GM10248 (cell line): ENCODE data around the gene FRMD6.
"Not testable (repeated sequence)": the region's sequence is repeated elsewhere in the genome, so short reads cannot be mapped to it uniquely, and the experiment has no call there.

Source experiments
- CTCF ChIA-PET: fragments of 300-600 bp; sonication (Branson Sonifier 250); formaldehyde crosslinking; extraction: SDS; loops from one replicate; lab custom pipeline; 2021; ENCODE audit warnings: antibody characterized with exemption; lab: Yijun Ruan, JAX
- POLR2A ChIA-PET: fragments of 350-650 bp; sonication (Branson Sonifier 250); formaldehyde crosslinking; extraction: SDS; loops from one replicate; lab custom pipeline; 2020; ENCODE audit warnings: antibody characterized with exemption; lab: Yijun Ruan, JAX
- DNase-seq: peaks from one replicate; pipeline ENCODE4 v3.0.0; 2012; ENCODE audit errors: extremely low spot score
- TF ChIP-seq, protein P1 (sequence below): IDR thresholded peaks from 2 replicates; pipeline ENCODE4 v1.5.1; 2012; ENCODE audit warnings: mild to moderate bottlenecking, low read depth; ENCODE audit errors: extremely low read depth, missing control alignments, control extremely low read depth

FRMD6 gene

DNA sequence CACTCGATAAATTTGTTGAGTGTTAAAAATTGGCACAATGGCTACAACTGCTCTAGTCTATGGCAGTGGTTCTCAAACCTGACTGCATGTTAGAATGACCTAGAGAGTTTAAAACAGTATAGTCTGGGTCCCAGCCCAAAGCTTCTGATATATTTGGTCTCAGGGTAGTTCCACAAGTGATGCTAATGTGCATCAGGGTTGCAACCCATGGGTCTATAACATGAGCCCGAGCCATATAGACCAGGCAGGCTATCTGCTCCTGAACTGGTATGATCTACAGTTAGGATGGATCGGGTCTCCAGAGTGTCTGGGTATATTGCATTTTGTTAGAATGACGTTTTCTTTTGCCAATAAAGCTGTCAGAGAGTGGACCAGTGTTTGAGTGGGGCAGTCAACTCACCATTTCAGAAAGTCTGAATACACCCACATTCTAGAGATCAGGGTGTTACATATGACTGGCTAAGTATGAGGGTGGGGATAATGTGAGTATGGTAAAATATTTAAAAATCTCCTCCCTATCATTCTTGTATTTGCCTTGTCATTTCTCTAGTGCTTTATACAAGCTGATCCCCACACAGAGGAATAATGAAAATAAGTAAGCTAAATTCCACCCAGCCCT, 80.9 kb downstream of the FRMD6 start:
- no peak for DNase-seq
- ChIA-PET POLR2A (no interaction called here), CTCF (interaction anchor here (1.3 to 1.5 kb wide), 2 partner anchors 9 to 47 kb away, joined by 3 to 6 read pairs; no protein-coding TSS in a partner anchor)
- TF ChIP-seq, protein P1, sequence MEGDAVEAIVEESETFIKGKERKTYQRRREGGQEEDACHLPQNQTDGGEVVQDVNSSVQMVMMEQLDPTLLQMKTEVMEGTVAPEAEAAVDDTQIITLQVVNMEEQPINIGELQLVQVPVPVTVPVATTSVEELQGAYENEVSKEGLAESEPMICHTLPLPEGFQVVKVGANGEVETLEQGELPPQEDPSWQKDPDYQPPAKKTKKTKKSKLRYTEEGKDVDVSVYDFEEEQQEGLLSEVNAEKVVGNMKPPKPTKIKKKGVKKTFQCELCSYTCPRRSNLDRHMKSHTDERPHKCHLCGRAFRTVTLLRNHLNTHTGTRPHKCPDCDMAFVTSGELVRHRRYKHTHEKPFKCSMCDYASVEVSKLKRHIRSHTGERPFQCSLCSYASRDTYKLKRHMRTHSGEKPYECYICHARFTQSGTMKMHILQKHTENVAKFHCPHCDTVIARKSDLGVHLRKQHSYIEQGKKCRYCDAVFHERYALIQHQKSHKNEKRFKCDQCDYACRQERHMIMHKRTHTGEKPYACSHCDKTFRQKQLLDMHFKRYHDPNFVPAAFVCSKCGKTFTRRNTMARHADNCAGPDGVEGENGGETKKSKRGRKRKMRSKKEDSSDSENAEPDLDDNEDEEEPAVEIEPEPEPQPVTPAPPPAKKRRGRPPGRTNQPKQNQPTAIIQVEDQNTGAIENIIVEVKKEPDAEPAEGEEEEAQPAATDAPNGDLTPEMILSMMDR = no peak

DNA sequence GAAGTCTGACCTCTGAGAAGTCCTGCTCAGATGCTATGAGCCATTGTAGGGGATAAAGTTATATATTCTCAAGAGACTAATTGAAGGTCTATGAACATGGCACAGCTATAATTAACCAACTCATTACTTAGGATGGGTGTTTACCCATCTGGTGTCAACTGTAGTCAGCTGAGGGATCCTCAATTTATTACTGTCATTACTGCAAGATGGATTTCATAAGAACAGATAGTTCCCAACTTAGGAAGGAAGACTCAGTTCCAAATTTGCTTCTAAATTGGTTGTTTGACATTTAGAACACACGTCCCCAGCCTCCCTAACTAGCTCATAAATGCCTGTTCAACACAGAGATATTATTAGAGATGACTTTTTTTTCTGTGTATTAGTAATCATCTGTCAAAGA, 81.4 kb downstream of the FRMD6 start:
- TF ChIP-seq, protein P1 = no peak
- CTCF ChIA-PET = interaction anchor here (1.3 to 1.5 kb wide), 2 partner anchors 10 to 46 kb away, joined by 3 to 6 read pairs; no protein-coding TSS in a partner anchor
- POLR2A ChIA-PET = no interaction called here

DNA sequence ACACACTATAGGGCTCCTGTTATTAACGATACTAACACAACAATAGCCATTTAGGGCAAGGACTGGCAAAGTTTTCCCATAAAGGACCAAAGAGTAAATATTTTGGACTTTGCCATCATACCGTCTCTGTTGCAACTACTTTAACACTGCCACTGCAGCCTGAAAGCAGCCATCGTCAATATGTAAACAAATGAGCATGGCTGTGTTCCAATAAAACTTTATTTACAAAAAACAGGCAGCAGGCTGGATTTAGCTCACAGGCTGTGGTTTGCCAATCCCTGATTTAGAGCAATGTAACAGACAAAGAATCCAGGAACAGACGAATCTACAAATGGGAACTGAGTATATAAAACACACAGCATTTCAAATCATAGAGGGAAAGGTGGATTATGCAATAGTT, 84.1 kb downstream of the FRMD6 start:
- TF ChIP-seq, protein P1 = no peak
- DNase-seq = no peak
- POLR2A ChIA-PET = no interaction called here
- CTCF ChIA-PET = interaction anchor here (0.7 kb wide), 1 partner anchor 417 kb away, joined by 3 read pairs; no protein-coding TSS in a partner anchor

More for the DNA sequence above, 81.4 kb downstream of the FRMD6 start:
- DNase-seq = no peak

DNA sequence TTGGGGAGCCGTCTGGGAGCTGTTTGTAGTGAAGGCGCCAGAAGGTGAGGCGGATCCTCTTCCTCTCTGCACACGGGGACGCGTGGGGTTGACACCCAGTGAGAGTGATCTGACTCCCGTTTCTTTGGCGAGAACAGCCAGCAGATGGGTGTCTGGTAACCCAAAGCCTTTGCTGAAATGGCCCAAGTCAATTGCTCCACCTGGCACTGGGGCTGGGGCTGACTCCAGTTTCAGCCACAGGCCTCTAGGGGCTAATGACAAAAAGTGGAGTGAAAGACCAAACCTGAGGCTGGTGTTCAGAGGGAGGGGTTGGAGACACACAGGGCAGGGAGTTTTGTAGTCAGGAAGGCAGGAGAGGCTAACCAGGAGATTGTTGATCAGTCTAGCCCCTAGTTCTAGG, 87.0 kb downstream of the FRMD6 start:
- POLR2A ChIA-PET = no interaction called here
- TF ChIP-seq, protein P1 = no peak
- CTCF ChIA-PET = interaction anchor here (1.3 kb wide), 1 partner anchor 11 kb away, joined by 3 read pairs; no protein-coding TSS in a partner anchor
- DNase-seq = peak; percentile 21

DNA sequence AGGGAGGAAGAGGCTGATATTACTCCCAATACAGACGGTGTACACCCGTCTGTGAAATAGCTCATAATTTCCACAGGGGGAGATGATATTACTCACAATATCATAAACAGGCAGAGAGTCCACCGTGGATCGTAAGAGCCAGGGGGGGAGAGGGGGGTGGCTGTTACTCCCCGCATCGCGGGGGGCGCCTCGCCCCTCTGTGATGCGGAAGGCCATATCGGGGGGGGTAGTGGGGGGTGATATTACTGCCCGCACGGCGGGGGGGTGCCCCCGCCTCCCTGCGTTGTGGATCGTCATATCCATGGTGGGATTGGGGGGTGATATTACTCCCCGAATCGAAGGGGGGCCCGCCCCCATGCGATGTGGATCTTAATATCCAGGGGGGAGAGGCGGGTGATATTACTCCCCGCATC, 91.9 kb downstream of the FRMD6 start:
- DNase-seq = no peak
- ChIA-PET CTCF (no interaction called here), POLR2A (no interaction called here)
- TF ChIP-seq, protein P1 = no peak

DNA sequence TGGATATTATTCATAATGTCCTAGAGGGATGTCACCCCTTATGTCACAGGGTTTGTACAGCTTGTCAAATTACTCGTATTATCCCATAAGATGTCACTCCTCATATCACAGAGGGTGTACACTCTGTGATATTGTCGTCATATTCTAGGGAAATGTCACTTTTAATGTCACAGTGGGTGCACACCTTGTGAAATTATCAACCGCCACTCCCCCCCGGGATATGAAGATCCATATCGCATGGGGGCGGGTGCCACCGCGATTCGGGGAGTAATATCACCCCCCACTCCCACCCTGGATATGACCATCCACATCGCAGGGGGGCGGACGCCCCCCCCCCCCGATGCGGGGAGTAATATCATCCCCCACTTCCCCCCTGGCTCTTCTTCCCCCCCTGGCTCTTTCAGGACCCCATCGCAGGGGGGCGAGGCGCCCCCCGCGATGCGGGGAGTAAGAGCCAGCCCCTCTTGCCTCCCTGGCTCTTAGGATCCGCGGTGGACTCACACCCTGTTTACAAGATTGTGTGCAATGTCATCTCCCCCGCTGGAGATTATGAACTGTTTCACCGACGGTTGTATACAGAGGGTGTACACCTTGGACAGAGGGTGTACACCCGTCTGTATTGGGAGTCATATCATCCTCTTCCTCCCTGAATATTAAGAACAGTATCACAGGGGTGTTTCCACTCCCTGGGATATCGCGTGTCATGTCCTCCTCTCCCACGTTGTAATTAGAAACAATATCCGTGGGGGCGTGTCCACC, 92.8 kb downstream of the FRMD6 start:
- TF ChIP-seq, protein P1 = no peak
- no peak for DNase-seq
- CTCF ChIA-PET = no interaction called here
- POLR2A ChIA-PET = no interaction called here

DNA sequence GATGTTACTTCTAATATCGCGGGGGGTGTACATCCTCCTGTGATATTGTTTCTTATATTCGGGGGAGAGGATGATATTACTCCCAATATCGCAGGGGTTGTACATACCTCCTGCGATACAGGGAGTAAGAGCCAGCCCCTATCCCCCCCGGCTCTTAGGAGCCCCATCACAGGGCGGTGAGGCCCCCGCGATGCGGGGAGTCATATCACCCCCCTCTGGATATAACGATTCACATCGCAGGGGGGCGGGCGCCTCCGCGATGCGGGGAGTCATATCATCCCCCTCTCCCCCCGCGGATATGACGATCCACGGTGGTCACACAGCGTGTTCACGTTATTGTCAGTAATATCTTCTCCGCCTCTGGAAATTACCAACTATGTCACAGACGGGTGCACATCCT, 95.1 kb downstream of the FRMD6 start:
- DNase-seq, POLR2A ChIA-PET, CTCF ChIA-PET: not testable (repeated sequence)
